ENCODE measurements around the gene CYP2F1. TPM values are rescaled to one million over a fixed set of nuclear protein-coding genes. Genes with fewer than 3 reads are reported as not detected.
"Not testable (repeated sequence)": the region's sequence is repeated elsewhere in the genome, so short reads cannot be mapped to it uniquely, and the experiment has no call there.

CYP2F1 gene
- polyA plus RNA-seq, 1 donor from 2014 or later: not detected

- H3K27me3 ChIP-seq (ENCODE audit: insufficient read depth, low read depth, low read length): no peaks in the 10 kb centered on the region
- H3K4me2 ChIP-seq (ENCODE audit: low read length): no peak overlapping the region
- H3K79me2 ChIP-seq (replicated peaks; ENCODE audit: insufficient read depth, low read length): no peaks in the 10 kb centered on the region
- no peaks in the 10 kb centered on the region for H3F3A ChIP-seq (ENCODE audit: insufficient read depth, low read length, poor library complexity, severe bottlenecking)
- H3K27ac ChIP-seq (ENCODE audit: low read length): no peak overlapping the region
- no peaks in the 10 kb centered on the region for H3K9me3 ChIP-seq (ENCODE audit: low read length)
- H2AFZ ChIP-seq (ENCODE audit: low read depth, low read length): no peak overlapping the region
- no peak overlapping the region for H3K4me3 ChIP-seq (ENCODE audit: low read length)
- TF ChIP-seq TAF1 (IDR thresholded peaks at IDR 0.05; ENCODE audit: low read depth): no peak
- TF ChIP-seq EP300 (conservative IDR thresholded peaks at IDR 0.05; ENCODE audit: poor library complexity, severe bottlenecking): no peak
- no peak for TF ChIP-seq MXI1 (conservative IDR thresholded peaks at IDR 0.05; ENCODE audit: poor library complexity, severe bottlenecking)
- TF ChIP-seq RAD21 (conservative IDR thresholded peaks at IDR 0.05): no peak
- TF ChIP-seq POLR2AphosphoS5 (IDR thresholded peaks at IDR 0.05): no peak
- TF ChIP-seq REST (IDR thresholded peaks at IDR 0.05; ENCODE audit: borderline replicate concordance): no peak
- TF ChIP-seq SMC3 (conservative IDR thresholded peaks at IDR 0.05; ENCODE audit: poor library complexity): no peak
- no peak for TF ChIP-seq CTCF (IDR thresholded peaks at IDR 0.05; ENCODE audit: poor library complexity, severe bottlenecking)
- no peak for TF ChIP-seq EZH2 (IDR thresholded peaks at IDR 0.05; ENCODE audit: borderline replicate concordance, insufficient read depth, low read length, poor library complexity, severe bottlenecking)
- H4K20me1 ChIP-seq (ENCODE audit: insufficient read depth): no peaks in the 10 kb centered on the region
- H3K36me3 ChIP-seq (ENCODE audit: insufficient read depth, low read length): no peaks in the 10 kb centered on the region
- no peak overlapping the region for H3K9ac ChIP-seq (ENCODE audit: low read length)
- no peaks in the 10 kb centered on the region for H3K9me2 ChIP-seq (ENCODE audit: insufficient read depth, low read length)
Observed at GRCh38 chr19:41123716-41124294, 9.6 kb downstream of the CYP2F1 start.

GRCh38 chr19:41126765-41127203 is 12.6 kb downstream of the CYP2F1 start:
- H3K79me2 ChIP-seq (replicated peaks; ENCODE audit: insufficient read depth, low read length); H3K27ac ChIP-seq (ENCODE audit: low read length); H3K9ac ChIP-seq (ENCODE audit: low read length); H3K9me2 ChIP-seq (ENCODE audit: insufficient read depth, low read length); H2AFZ ChIP-seq (ENCODE audit: low read depth, low read length); H3K4me3 ChIP-seq (ENCODE audit: low read length); H3K4me2 ChIP-seq (ENCODE audit: low read length); H3K36me3 ChIP-seq (ENCODE audit: insufficient read depth, low read length); H4K20me1 ChIP-seq (ENCODE audit: insufficient read depth); H3F3A ChIP-seq (ENCODE audit: insufficient read depth, low read length, poor library complexity, severe bottlenecking); H3K9me3 ChIP-seq (ENCODE audit: low read length); H3K27me3 ChIP-seq (ENCODE audit: insufficient read depth, low read depth, low read length): not testable (repeated sequence)

DNA sequence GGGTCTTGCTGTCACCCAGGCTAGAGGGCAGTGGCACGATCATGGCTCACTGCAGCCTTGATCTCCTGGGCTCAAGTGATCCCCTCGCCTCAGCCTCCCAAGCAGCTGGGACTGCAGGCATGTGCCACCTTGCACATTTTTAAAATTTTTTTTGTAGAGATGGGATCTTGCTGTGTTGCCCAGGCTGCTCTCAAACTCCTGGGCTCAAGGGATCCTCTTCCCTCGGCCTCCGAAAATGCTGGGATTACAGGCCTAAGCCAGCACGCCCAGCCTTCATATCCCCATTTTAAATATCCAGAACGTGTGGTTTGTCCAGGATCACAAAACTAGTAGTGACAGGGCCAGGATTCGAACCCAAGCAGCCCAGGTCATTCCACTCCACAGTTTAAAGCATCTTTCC is 13.1 kb downstream of the CYP2F1 start:
- not testable (repeated sequence) for H3K27me3 ChIP-seq (ENCODE audit: insufficient read depth, low read depth, low read length); H3K27ac ChIP-seq (ENCODE audit: low read length); H4K20me1 ChIP-seq (ENCODE audit: insufficient read depth); H3K4me2 ChIP-seq (ENCODE audit: low read length); H2AFZ ChIP-seq (ENCODE audit: low read depth, low read length); H3K36me3 ChIP-seq (ENCODE audit: insufficient read depth, low read length); H3K9me2 ChIP-seq (ENCODE audit: insufficient read depth, low read length); H3K79me2 ChIP-seq (replicated peaks; ENCODE audit: insufficient read depth, low read length); H3K9ac ChIP-seq (ENCODE audit: low read length); H3K4me3 ChIP-seq (ENCODE audit: low read length); H3F3A ChIP-seq (ENCODE audit: insufficient read depth, low read length, poor library complexity, severe bottlenecking); H3K9me3 ChIP-seq (ENCODE audit: low read length)
